Endothelial cell of umbilical vein (primary cell): ENCODE measurements around the gene LYVE1. TPM values are rescaled to one million over a fixed set of nuclear protein-coding genes. Genes with fewer than 3 reads are reported as not detected.

Experiments used
- BruUV-seq: library from RNA; stranded (reverse); fragments of 400-500 nt; replicated peaks from 2 replicates; lab custom pipeline; 2021; lab: Mats Ljungman, UMichigan
- CTCF ChIA-PET: fragments of 300-600, 350-600 bp; sonication (Branson Sonifier 250); formaldehyde crosslinking; loops from one replicate; lab custom pipeline; 2021; ENCODE audit warnings: antibody characterized with exemption, inconsistent platforms; lab: Charles Lee
- POLR2A ChIA-PET: fragments of 300-600, 350-600 bp; sonication (Branson Sonifier 250); formaldehyde crosslinking; loops from one replicate; lab custom pipeline; 2021; ENCODE audit warnings: antibody characterized with exemption, inconsistent platforms; lab: Charles Lee
- DNase-seq: peaks from one replicate; pipeline ENCODE4 v3.0.0-alpha.2; 2011; ENCODE audit warnings: low read depth, low spot score
- FAIRE-seq: peaks from 2 replicates; lab custom pipeline; 2011; peaks lifted over from hg19 to GRCh38; lab: Jason Lieb, UNC
- H2AFZ ChIP-seq: 2 replicates; pipeline ENCODE4 v1.6.0; 2012; ENCODE audit warnings: low read depth, low read length, control low read depth, inconsistent platforms
- H3K27ac ChIP-seq: 2 replicates; pipeline ENCODE4 v1.5.1; 2011; ENCODE audit warnings: low read depth, mild to moderate bottlenecking, control low read depth, low read length, moderate library complexity; ENCODE audit not compliant: insufficient read depth
- H3K27me3 ChIP-seq, 2 experiments: 2 replicates each; pipeline versions ENCODE4 v1.6.0 to v1.6.1; 2011; ENCODE audit warnings: low read length in 2 of 2, mixed read lengths in 1 of 2; ENCODE audit not compliant: control insufficient read depth in 2 of 2, insufficient read depth in 2 of 2
- H3K36me3 ChIP-seq, 2 experiments: 2 replicates in 1 of 2; 3 replicates in 1 of 2; pipeline ENCODE4 v1.5.1; 2011; ENCODE audit warnings: low read length in 2 of 2, mild to moderate bottlenecking in 1 of 2, moderate library complexity in 1 of 2; ENCODE audit not compliant: control insufficient read depth in 2 of 2, insufficient read depth in 2 of 2; ENCODE audit errors: extremely low read depth in 1 of 2
- H3K4me1 ChIP-seq: 3 replicates; pipeline ENCODE4 v1.5.1; 2011; ENCODE audit warnings: mild to moderate bottlenecking, low read length; ENCODE audit not compliant: control insufficient read depth, insufficient read depth; ENCODE audit errors: extremely low read depth
- H3K4me2 ChIP-seq: 2 replicates; pipeline ENCODE4 v1.6.1; 2011; ENCODE audit warnings: low read length, control low read depth, mixed read lengths; ENCODE audit not compliant: insufficient read depth
- H3K4me3 ChIP-seq, 3 experiments: fragments of 200-600 bp in 1 of 3; sonication (generic), shearing (Covaris generic) in 1 of 3; replicated peaks in 1 of 3; 2 replicates each; pipeline ENCODE4 v1.5.1; 2011 to 2016; ENCODE audit warnings: control low read depth in 3 of 3, low read length in 3 of 3, mild to moderate bottlenecking in 2 of 3, inconsistent platforms in 1 of 3, low read depth in 1 of 3, moderate library complexity in 1 of 3; ENCODE audit not compliant: insufficient read depth in 1 of 3
- H3K79me2 ChIP-seq: 2 replicates; pipeline ENCODE4 v1.6.0; 2012; ENCODE audit warnings: low read length, inconsistent platforms; ENCODE audit not compliant: control insufficient read depth, insufficient read depth
- H3K9ac ChIP-seq: replicated peaks from 2 replicates; pipeline ENCODE3; 2011; ENCODE audit warnings: low read length, control low read depth; ENCODE audit not compliant: insufficient read depth; ENCODE audit errors: extremely low read depth
- H3K9me1 ChIP-seq: replicated peaks from 3 replicates; pipeline ENCODE4 v1.6.0; 2011; ENCODE audit warnings: mild to moderate bottlenecking, low read length; ENCODE audit not compliant: control insufficient read depth, insufficient read depth; ENCODE audit errors: extremely low read depth
- H3K9me3 ChIP-seq: replicated peaks from 2 replicates; pipeline ENCODE4 v1.5.1; 2012; ENCODE audit warnings: low read length, inconsistent platforms; ENCODE audit not compliant: control insufficient read depth, insufficient read depth
- H4K20me1 ChIP-seq: replicated peaks from 2 replicates; pipeline ENCODE3; 2011; ENCODE audit warnings: mild to moderate bottlenecking, low read length; ENCODE audit not compliant: control insufficient read depth, insufficient read depth; ENCODE audit errors: extremely low read depth
- CTCF ChIP-seq, 2 donors: IDR thresholded peaks; 1 replicate in 1 of 2; 2 replicates in 1 of 2; pipeline ENCODE4 v1.5.1; 2011; ENCODE audit warnings: low read length in 2 of 2, mild to moderate bottlenecking in 2 of 2, moderate library complexity in 2 of 2, control low read depth in 1 of 2, inconsistent platforms in 1 of 2, low read depth in 1 of 2; ENCODE audit not compliant: insufficient read depth in 1 of 2; ENCODE audit errors: extremely low read depth in 1 of 2
- EZH2 ChIP-seq: IDR thresholded peaks from 2 replicates; pipeline ENCODE4 v1.6.1; 2012; ENCODE audit warnings: borderline replicate concordance, low read depth, mild to moderate bottlenecking, moderate library complexity, low read length, inconsistent platforms; ENCODE audit not compliant: severe bottlenecking
- GATA2 ChIP-seq: IDR thresholded peaks from 2 replicates; pipeline ENCODE4 v1.7.0; 2011; ENCODE audit warnings: low read depth, mild to moderate bottlenecking, moderate library complexity, mixed read lengths, low read length; ENCODE audit not compliant: insufficient read length, insufficient read depth
- JUN ChIP-seq: IDR thresholded peaks from 2 replicates; pipeline ENCODE4 v1.6.1; 2011; ENCODE audit warnings: borderline replicate concordance, low read depth; ENCODE audit not compliant: insufficient read length, insufficient read depth
- MAX ChIP-seq: IDR thresholded peaks from 2 replicates; pipeline ENCODE4 v1.6.1; 2011; ENCODE audit not compliant: insufficient read depth, insufficient read length
- MYC ChIP-seq: IDR thresholded peaks from one replicate; pipeline ENCODE4 v1.6.1; 2011; ENCODE audit warnings: mild to moderate bottlenecking, low read depth, low read length
- POLR2AphosphoS5 ChIP-seq: IDR thresholded peaks from 2 replicates; pipeline ENCODE4 v1.6.1; 2012; ENCODE audit warnings: low read depth, mild to moderate bottlenecking, control low read depth, low read length, moderate library complexity; ENCODE audit not compliant: insufficient read depth
- dilution Hi-C: fragments of 300-500 bp; cut with MboI; formaldehyde crosslinking; loops from one replicate; pipeline ENCODE4 v1.15.0; 2019; ENCODE audit warnings: low sequenced_read_pairs; ENCODE audit not compliant: extremely low pct_ligation_motif_present
- intact Hi-C: fragments of 100-400 bp; cut with micrococcal nuclease; formaldehyde crosslinking; loops from one replicate; pipeline ENCODE4 v1.10.0; 2022
- polyA plus RNA-seq, 4 experiments: library from polyadenylated mRNA; depleted of rRNA in 3 of 4; stranded (reverse) in 3 of 4; unstranded in 1 of 4; fragments of >200 nt; gene quantifications; 2 replicates each; pipeline versions ENCODE4 v1.2.1 to v1.2.3, GENCODE V29; 2011 to 2012; ENCODE audit warnings: missing spikeins in 1 of 4
- total RNA-seq: library from RNA; stranded (reverse); gene quantifications from 2 replicates; pipeline ENCODE4 v1.2.3, GENCODE V29; 2021

LYVE1 gene
- total and polyA plus RNA-seq, 2 donors (not counting 3 experiments of a cell fraction or from before 2014, with no cell fraction given), result 4.6 to 7.6 TPM

- Histone ChIP-seq H3K4me2 (no peak overlapping the region), H3K27ac (no peak overlapping the region), H3K27me3 (no peaks in the 10 kb centered on the region), H3K79me2 (no peaks in the 10 kb centered on the region), H4K20me1 (no peaks in the 10 kb centered on the region), H3K4me3 (no peak overlapping the region), H3K9me3 (no peaks in the 10 kb centered on the region), H2AFZ (no peak overlapping the region), H3K4me1 (peaks cover 67% of the 10 kb centered on the region), H3K9ac (no peak overlapping the region), H3K36me3 (no peaks in the 10 kb centered on the region), H3K9me1 (no peaks in the 10 kb centered on the region)
- DNase-seq (peak; percentile 39), FAIRE-seq (no peak)
- ChIA-PET CTCF (interaction anchor here (0.7 to 2.0 kb wide), 7 partner anchors 11 to 182 kb away, joined by 3 to 15 read pairs (median 3); partner anchors contain the start of gene RNF141), POLR2A (no interaction called here)
- BruUV-seq, result no TSS peak
- TF ChIP-seq JUN (no peak), MAX (no peak), CTCF (IDR thresholded peaks at IDR 0.05; ENCODE audit: extremely low read depth in 1 of 2, insufficient read depth in 1 of 2, low read depth in 1 of 2, low read length in 2 of 2) (no peak), POLR2AphosphoS5 (no peak), MYC (no peak), EZH2 (no peak), GATA2 (no peak)
- dilution Hi-C loops, result no loop called here
- intact Hi-C loops, result no loop called here
Measured at GRCh38 chr11:10526974-10527918, 41.2 kb downstream of the LYVE1 start.
